NB4 (cell line): ENCODE data around the gene MAP2K6.

Experiments used
- DNase-seq: peaks from one replicate; pipeline ENCODE4 v3.0.0; 2010; ENCODE audit warnings: low read depth
- H3K4me3 ChIP-seq: one replicate; pipeline ENCODE4 v1.5.1; 2011; ENCODE audit warnings: mild to moderate bottlenecking, low read depth, low read length, moderate library complexity
- CTCF ChIP-seq: IDR thresholded peaks from one replicate; pipeline ENCODE4 v1.5.1; 2012; ENCODE audit warnings: low read depth, low read length
- MAX ChIP-seq: IDR thresholded peaks from 2 replicates; pipeline ENCODE4 v1.6.1; 2011; ENCODE audit warnings: low read depth, low read length
- MYC ChIP-seq: IDR thresholded peaks from 2 replicates; pipeline ENCODE4 v1.6.1; 2011; ENCODE audit warnings: low read depth, low read length
- POLR2A ChIP-seq: IDR thresholded peaks from 2 replicates; pipeline ENCODE4 v1.6.1; 2011; ENCODE audit warnings: mild to moderate bottlenecking; ENCODE audit not compliant: insufficient read length; ENCODE audit errors: extremely low read depth

Gene MAP2K6

GRCh38 chr17:69402052-69402451, 12.4 kb upstream of the MAP2K6 start:
- no peak for DNase-seq
- no peak overlapping the region for H3K4me3 ChIP-seq
- TF ChIP-seq POLR2A, result no peak
- no peak for TF ChIP-seq MYC
- no peak for TF ChIP-seq MAX
- no peak for TF ChIP-seq CTCF

GRCh38 chr17:69404399-69404798, 10.1 kb upstream of the MAP2K6 start:
- DNase-seq, result no peak
- TF ChIP-seq CTCF (no peak), POLR2A (no peak), MAX (no peak), MYC (no peak)
- H3K4me3 ChIP-seq, result no peak overlapping the region

GRCh38 chr17:69405096-69405495, 9.4 kb upstream of the MAP2K6 start:
- H3K4me3 ChIP-seq, result no peak overlapping the region
- DNase-seq, result no peak
- TF ChIP-seq POLR2A (no peak), MAX (no peak), CTCF (no peak), MYC (no peak)

GRCh38 chr17:69406941-69407340, 7.6 kb upstream of the MAP2K6 start:
- DNase-seq, result no peak
- TF ChIP-seq POLR2A, result no peak
- no peak for TF ChIP-seq CTCF
- no peak for TF ChIP-seq MAX
- TF ChIP-seq MYC, result no peak
- no peak overlapping the region for H3K4me3 ChIP-seq

GRCh38 chr17:69407759-69408158, 6.7 kb upstream of the MAP2K6 start:
- no peak for TF ChIP-seq MAX
- TF ChIP-seq MYC, result no peak
- TF ChIP-seq POLR2A, result no peak
- TF ChIP-seq CTCF, result no peak
- DNase-seq, result no peak
- H3K4me3 ChIP-seq, result no peak overlapping the region

GRCh38 chr17:69410671-69411070, 3.8 kb upstream of the MAP2K6 start:
- no peak overlapping the region for H3K4me3 ChIP-seq
- no peak for DNase-seq
- TF ChIP-seq MYC (no peak), POLR2A (no peak)
